Uterus (tissue), 2 donors: ENCODE measurements around the gene SLC9A7.

Experiments used
- CTCF ChIP-seq, 4 experiments: fragments of 200-600 bp in 2 of 4; fragments of 450-650 bp in 2 of 4; sonication (generic) in 2 of 4; IDR thresholded peaks; one replicate each; pipeline ENCODE4 v1.5.1; 2016 to 2019; ENCODE audit warnings: antibody characterized with exemption in 4 of 4, mild to moderate bottlenecking in 2 of 4, moderate library complexity in 1 of 4
- POLR2A ChIP-seq, 2 donors: fragments of 450-650 bp; IDR thresholded peaks; one replicate each; pipeline ENCODE4 v1.6.1; 2016; ENCODE audit warnings: antibody characterized with exemption in 2 of 2, mild to moderate bottlenecking in 1 of 2, moderate library complexity in 1 of 2

GRCh38 chrX:46551494-46552128 lies 207.3 kb downstream of the SLC9A7 start:
- TF ChIP-seq CTCF (IDR thresholded peaks at IDR 0.05) = no peak
- no peak for TF ChIP-seq POLR2A (IDR thresholded peaks at IDR 0.05)
